Prostate gland (tissue), 2 donors: ENCODE data around the gene CCDC154.

Experiments
- POLR2A ChIP-seq: fragments of 450-650 bp; IDR thresholded peaks from one replicate; pipeline ENCODE4 v1.6.1; 2016; ENCODE audit warnings: antibody characterized with exemption, mild to moderate bottlenecking
- POLR2AphosphoS5 ChIP-seq: sonication (generic); formaldehyde crosslinking; IDR thresholded peaks from one replicate; pipeline ENCODE4 v1.6.1; 2017; ENCODE audit warnings: antibody characterized with exemption
- TF ChIP-seq, protein P1 (sequence below), 4 experiments: fragments of 200-600 bp in 2 of 4; fragments of 450-650 bp in 2 of 4; sonication (generic) in 2 of 4; IDR thresholded peaks; 1 replicate in 3 of 4; 2 replicates in 1 of 4; pipeline ENCODE4 v1.5.1; 2016 to 2019; ENCODE audit warnings: antibody characterized with exemption in 4 of 4, mild to moderate bottlenecking in 2 of 4, moderate library complexity in 2 of 4

DNA sequence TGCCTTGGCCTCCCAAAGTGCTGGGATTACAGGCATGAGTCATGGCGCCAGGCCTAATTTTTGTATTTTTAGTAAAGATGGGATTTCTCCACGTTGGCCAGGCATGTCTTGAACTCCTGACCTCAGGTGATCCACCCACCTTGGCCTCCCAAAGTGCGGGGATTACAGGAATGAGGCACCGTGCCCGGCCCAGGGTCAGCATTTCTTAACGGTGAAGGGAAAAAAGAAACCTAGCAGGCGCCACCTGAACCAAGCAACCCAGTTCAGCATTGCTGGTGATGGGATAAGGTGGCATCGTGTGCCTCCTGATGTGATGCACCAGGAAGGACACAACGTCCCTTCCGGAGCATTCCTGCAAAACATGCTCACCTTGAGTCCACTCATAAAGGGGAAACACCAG is 32.7 kb upstream of the CCDC154 start:
- TF ChIP-seq, protein P1, sequence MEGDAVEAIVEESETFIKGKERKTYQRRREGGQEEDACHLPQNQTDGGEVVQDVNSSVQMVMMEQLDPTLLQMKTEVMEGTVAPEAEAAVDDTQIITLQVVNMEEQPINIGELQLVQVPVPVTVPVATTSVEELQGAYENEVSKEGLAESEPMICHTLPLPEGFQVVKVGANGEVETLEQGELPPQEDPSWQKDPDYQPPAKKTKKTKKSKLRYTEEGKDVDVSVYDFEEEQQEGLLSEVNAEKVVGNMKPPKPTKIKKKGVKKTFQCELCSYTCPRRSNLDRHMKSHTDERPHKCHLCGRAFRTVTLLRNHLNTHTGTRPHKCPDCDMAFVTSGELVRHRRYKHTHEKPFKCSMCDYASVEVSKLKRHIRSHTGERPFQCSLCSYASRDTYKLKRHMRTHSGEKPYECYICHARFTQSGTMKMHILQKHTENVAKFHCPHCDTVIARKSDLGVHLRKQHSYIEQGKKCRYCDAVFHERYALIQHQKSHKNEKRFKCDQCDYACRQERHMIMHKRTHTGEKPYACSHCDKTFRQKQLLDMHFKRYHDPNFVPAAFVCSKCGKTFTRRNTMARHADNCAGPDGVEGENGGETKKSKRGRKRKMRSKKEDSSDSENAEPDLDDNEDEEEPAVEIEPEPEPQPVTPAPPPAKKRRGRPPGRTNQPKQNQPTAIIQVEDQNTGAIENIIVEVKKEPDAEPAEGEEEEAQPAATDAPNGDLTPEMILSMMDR (IDR thresholded peaks at IDR 0.05) = no peak
- no peak for TF ChIP-seq POLR2A
- no peak for TF ChIP-seq POLR2AphosphoS5
